Endothelial cell of umbilical vein (primary cell): ENCODE data around the gene SHISA2.

Experiments
- EZH2 ChIP-seq: IDR thresholded peaks from 2 replicates; pipeline ENCODE4 v1.6.1; 2012; ENCODE audit warnings: borderline replicate concordance, low read depth, mild to moderate bottlenecking, moderate library complexity, low read length, inconsistent platforms; ENCODE audit not compliant: severe bottlenecking
- POLR2A ChIP-seq: IDR thresholded peaks from 2 replicates; pipeline ENCODE4 v1.6.1; 2012; ENCODE audit warnings: low read depth, mild to moderate bottlenecking, control low read depth, low read length

DNA sequence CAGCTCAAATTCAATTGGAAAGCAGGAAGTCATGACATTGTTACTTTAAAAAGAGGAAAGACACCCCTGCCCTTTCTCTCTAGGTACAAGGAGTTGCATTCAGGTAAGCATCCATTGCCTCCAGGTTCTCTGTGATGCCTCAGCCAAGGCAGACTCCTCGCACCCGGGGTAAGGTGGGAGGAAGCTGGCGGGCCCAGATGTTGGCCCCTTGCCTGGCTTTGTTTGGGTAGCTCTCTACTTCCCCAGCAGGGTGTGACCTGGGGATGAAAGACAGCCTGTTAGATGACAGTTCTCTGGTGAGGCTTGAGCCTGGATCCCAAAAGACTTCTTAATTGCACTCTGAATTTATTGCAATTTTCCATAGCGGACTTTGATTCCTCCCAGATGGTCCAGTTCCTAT is 25.6 kb downstream of the SHISA2 start:
- TF ChIP-seq POLR2A (no peak), EZH2 (no peak)
